Mesendoderm (in vitro differentiated cells): ENCODE results near the gene PCNA.

Source experiments
- DNase-seq: peaks from one replicate; pipeline ENCODE4 v3.0.0; 2013
- H2AK5ac ChIP-seq: 2 replicates; pipeline ENCODE4 v1.6.1; 2013; ENCODE audit warnings: low read length, inconsistent platforms
- H2BK120ac ChIP-seq: 2 replicates; pipeline ENCODE4 v1.6.1; 2013; ENCODE audit warnings: low read depth, mild to moderate bottlenecking, low read length, moderate library complexity, mixed read lengths
- H2BK15ac ChIP-seq: replicated peaks from 2 replicates; pipeline ENCODE4 v1.6.1; 2013; ENCODE audit warnings: low read depth, mild to moderate bottlenecking, moderate library complexity
- H2BK5ac ChIP-seq: 2 replicates; pipeline ENCODE4 v1.6.1; 2013; ENCODE audit warnings: low read length, inconsistent platforms
- H3K18ac ChIP-seq: 2 replicates; pipeline ENCODE4 v1.6.1; 2013; ENCODE audit warnings: mild to moderate bottlenecking, low read length, mixed read lengths
- H3K23ac ChIP-seq: one replicate; pipeline ENCODE4 v1.6.1; 2013; ENCODE audit warnings: low read length
- H3K27ac ChIP-seq: 2 replicates; pipeline ENCODE4 v1.5.1; 2013; ENCODE audit warnings: low read depth, mild to moderate bottlenecking, inconsistent platforms, low read length, moderate library complexity
- H3K27me3 ChIP-seq: 2 replicates; pipeline ENCODE4 v1.6.1; 2013; ENCODE audit warnings: low read length, control low read depth, mild to moderate bottlenecking, inconsistent platforms; ENCODE audit not compliant: insufficient read depth, poor library complexity
- H3K36me3 ChIP-seq: 2 replicates; pipeline ENCODE4 v1.6.1; 2013; ENCODE audit warnings: low read length, inconsistent platforms; ENCODE audit not compliant: control insufficient read depth, insufficient read depth
- H3K4ac ChIP-seq: one replicate; pipeline ENCODE4 v1.6.1; 2013; ENCODE audit warnings: low read depth, mild to moderate bottlenecking, low read length, moderate library complexity
- H3K4me1 ChIP-seq: 2 replicates; pipeline ENCODE4 v1.6.1; 2013; ENCODE audit warnings: low read depth, low read length, inconsistent platforms; ENCODE audit not compliant: control insufficient read depth
- H3K4me2 ChIP-seq: 2 replicates; pipeline ENCODE4 v1.6.1; 2013; ENCODE audit warnings: low read length
- H3K4me3 ChIP-seq: 2 replicates; pipeline ENCODE4 v1.5.1; 2013; ENCODE audit warnings: mild to moderate bottlenecking, low read length
- H3K56ac ChIP-seq: one replicate; pipeline ENCODE4 v1.6.1; 2013; ENCODE audit warnings: low read length
- H3K79me1 ChIP-seq: 2 replicates; pipeline ENCODE4 v1.6.1; 2013; ENCODE audit warnings: low read length, inconsistent platforms
- H3K79me2 ChIP-seq: 2 replicates; pipeline ENCODE4 v1.6.1; 2013; ENCODE audit warnings: mild to moderate bottlenecking, low read length; ENCODE audit not compliant: control insufficient read depth, insufficient read depth
- H3K9ac ChIP-seq: 2 replicates; pipeline ENCODE4 v1.6.1; 2013; ENCODE audit warnings: low read length, inconsistent platforms
- H4K5ac ChIP-seq: one replicate; pipeline ENCODE4 v1.6.1; 2013; ENCODE audit warnings: low read length
- H4K8ac ChIP-seq: one replicate; pipeline ENCODE4 v1.6.1; 2013; ENCODE audit warnings: low read depth, mild to moderate bottlenecking, control low read depth, low read length, moderate library complexity
- whole genome bisulfite sequencing: extraction: QIAGEN DNeasy Blood & Tissue Kit; methylation state at CpG from one replicate; pipeline ENCODE4 v1.1.7; 2013; ENCODE audit warnings: low lambda C conversion rate, missing lambda C conversion rate; ENCODE audit not compliant: insufficient coverage; ENCODE audit errors: extremely low coverage; 5-methylcytosine and 5-hydroxymethylcytosine counted together

Gene PCNA

GRCh38 chr20:5095454-5095853, 24.3 kb downstream of the PCNA start:
- H4K8ac ChIP-seq, result no peak overlapping the region
- no peak overlapping the region for H2BK15ac ChIP-seq
- no peak overlapping the region for H2BK5ac ChIP-seq
- H3K56ac ChIP-seq, result no peak overlapping the region
- no peaks in the 10 kb centered on the region for H3K27me3 ChIP-seq
- no peak overlapping the region for H2BK120ac ChIP-seq
- H2AK5ac ChIP-seq, result no peak overlapping the region
- H3K79me1 ChIP-seq, result no peaks in the 10 kb centered on the region
- H3K4me2 ChIP-seq, result no peak overlapping the region
- H3K27ac ChIP-seq, result no peak overlapping the region
- no peak overlapping the region for H3K4ac ChIP-seq
- no peaks in the 10 kb centered on the region for H3K79me2 ChIP-seq
- no peak overlapping the region for H3K23ac ChIP-seq
- no peaks in the 10 kb centered on the region for H3K4me1 ChIP-seq
- no peak overlapping the region for H4K5ac ChIP-seq
- H3K18ac ChIP-seq, result no peak overlapping the region
- peaks cover 2% of the 10 kb centered on the region for H3K36me3 ChIP-seq
- no peak overlapping the region for H3K4me3 ChIP-seq
- DNase-seq, result no peak
- WGBS, result no CpG with 5 or more reads among the region's 3 CpGs
- no peak overlapping the region for H3K9ac ChIP-seq

GRCh38 chr20:5092765-5093339, 26.9 kb downstream of the PCNA start:
- Histone ChIP-seq H3K4ac (no peak overlapping the region), H2BK5ac (no peak overlapping the region), H3K36me3 (no peaks in the 10 kb centered on the region), H3K27ac (no peak overlapping the region), H4K8ac (no peak overlapping the region), H3K9ac (no peak overlapping the region), H3K18ac (no peak overlapping the region), H3K23ac (no peak overlapping the region), H3K4me2 (no peak overlapping the region), H3K79me2 (no peaks in the 10 kb centered on the region), H3K56ac (no peak overlapping the region), H3K79me1 (no peaks in the 10 kb centered on the region), H3K4me3 (no peak overlapping the region), H3K27me3 (no peaks in the 10 kb centered on the region), H2BK15ac (no peak overlapping the region), H2BK120ac (no peak overlapping the region), H3K4me1 (no peaks in the 10 kb centered on the region), H4K5ac (no peak overlapping the region), H2AK5ac (no peak overlapping the region)
- DNase-seq, result no peak
- no CpG with 5 or more reads among the region's 4 CpGs for WGBS

GRCh38 chr20:5091902-5092301, 27.9 kb downstream of the PCNA start:
- H4K8ac ChIP-seq, result no peak overlapping the region
- H3K27me3 ChIP-seq, result no peaks in the 10 kb centered on the region
- H2BK15ac ChIP-seq, result no peak overlapping the region
- no peak overlapping the region for H3K4me2 ChIP-seq
- no CpG with 5 or more reads among the region's 6 CpGs for WGBS
- H4K5ac ChIP-seq, result no peak overlapping the region
- H3K18ac ChIP-seq, result no peak overlapping the region
- H2BK5ac ChIP-seq, result no peak overlapping the region
- no peak overlapping the region for H3K4ac ChIP-seq
- no peaks in the 10 kb centered on the region for H3K79me2 ChIP-seq
- H3K23ac ChIP-seq, result no peak overlapping the region
- no peak overlapping the region for H2AK5ac ChIP-seq
- no peak overlapping the region for H3K4me3 ChIP-seq
- no peak overlapping the region for H3K27ac ChIP-seq
- no peak overlapping the region for H3K56ac ChIP-seq
- no peaks in the 10 kb centered on the region for H3K79me1 ChIP-seq
- H3K36me3 ChIP-seq, result no peaks in the 10 kb centered on the region
- H3K9ac ChIP-seq, result no peak overlapping the region
- no peak for DNase-seq
- H3K4me1 ChIP-seq, result no peaks in the 10 kb centered on the region
- no peak overlapping the region for H2BK120ac ChIP-seq

DNA sequence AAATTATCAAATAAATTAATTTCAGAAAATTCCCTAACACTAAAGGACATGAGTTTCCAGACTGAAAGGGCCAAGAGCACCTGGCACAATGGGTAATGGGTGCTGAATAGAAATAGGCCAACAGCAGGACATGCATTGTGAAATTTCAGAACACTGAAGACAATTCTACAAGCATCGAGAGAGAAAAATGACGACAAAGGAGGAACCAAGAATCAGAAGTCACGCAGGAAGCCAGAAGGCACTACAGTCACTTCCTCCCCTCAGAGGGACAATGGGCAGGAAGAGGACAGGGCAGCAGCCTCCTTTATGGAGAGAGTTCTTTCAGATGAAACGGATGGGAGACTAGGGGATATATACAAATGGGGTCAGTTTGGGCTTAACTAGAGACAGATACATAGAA, 29.6 kb downstream of the PCNA start:
- H2BK120ac ChIP-seq, result no peak overlapping the region
- no peak overlapping the region for H3K9ac ChIP-seq
- H3K27ac ChIP-seq, result no peak overlapping the region
- H3K4me2 ChIP-seq, result no peak overlapping the region
- H2BK5ac ChIP-seq, result no peak overlapping the region
- no peak for DNase-seq
- no peak overlapping the region for H3K23ac ChIP-seq
- H3K56ac ChIP-seq, result no peak overlapping the region
- no peaks in the 10 kb centered on the region for H3K4me1 ChIP-seq
- no peak overlapping the region for H2AK5ac ChIP-seq
- no peak overlapping the region for H3K4me3 ChIP-seq
- no peaks in the 10 kb centered on the region for H3K27me3 ChIP-seq
- no peaks in the 10 kb centered on the region for H3K36me3 ChIP-seq
- no peaks in the 10 kb centered on the region for H3K79me1 ChIP-seq
- no peaks in the 10 kb centered on the region for H3K79me2 ChIP-seq
- H4K5ac ChIP-seq, result no peak overlapping the region
- H4K8ac ChIP-seq, result no peak overlapping the region
- no peak overlapping the region for H2BK15ac ChIP-seq
- no CpG with 5 or more reads among the region's 4 CpGs for WGBS
- no peak overlapping the region for H3K18ac ChIP-seq
- H3K4ac ChIP-seq, result no peak overlapping the region

DNA sequence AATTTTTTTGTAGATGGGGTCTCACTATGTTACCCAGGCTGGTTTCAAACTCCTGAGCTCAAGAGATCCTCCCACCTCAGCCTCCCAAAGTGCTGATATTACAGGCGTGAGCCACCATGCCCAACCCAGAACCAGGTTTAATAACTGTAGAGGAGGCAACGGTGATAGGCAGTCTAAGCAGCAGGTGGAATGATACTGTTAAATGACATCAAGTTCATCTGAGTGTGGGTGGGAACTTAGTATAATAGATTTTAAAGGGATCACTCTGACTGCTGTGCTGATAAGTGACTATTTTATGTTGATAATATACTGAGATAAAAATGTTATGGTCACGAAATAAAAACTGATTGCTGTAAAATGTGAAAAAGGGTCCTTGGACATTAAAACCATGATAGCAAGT, 31.1 kb downstream of the PCNA start:
- Histone ChIP-seq H2BK120ac (no peak overlapping the region), H3K79me1 (no peaks in the 10 kb centered on the region), H3K56ac (no peak overlapping the region), H3K4ac (no peak overlapping the region), H2AK5ac (no peak overlapping the region), H2BK5ac (no peak overlapping the region), H3K27me3 (no peaks in the 10 kb centered on the region), H4K8ac (no peak overlapping the region), H3K4me3 (no peak overlapping the region), H3K4me2 (no peak overlapping the region), H3K23ac (no peak overlapping the region), H3K79me2 (no peaks in the 10 kb centered on the region), H2BK15ac (no peak overlapping the region), H3K9ac (no peak overlapping the region), H3K27ac (no peak overlapping the region), H3K18ac (no peak overlapping the region), H4K5ac (no peak overlapping the region), H3K36me3 (no peaks in the 10 kb centered on the region), H3K4me1 (no peaks in the 10 kb centered on the region)
- no CpG with 5 or more reads among the region's 3 CpGs for WGBS
- no peak for DNase-seq

DNA sequence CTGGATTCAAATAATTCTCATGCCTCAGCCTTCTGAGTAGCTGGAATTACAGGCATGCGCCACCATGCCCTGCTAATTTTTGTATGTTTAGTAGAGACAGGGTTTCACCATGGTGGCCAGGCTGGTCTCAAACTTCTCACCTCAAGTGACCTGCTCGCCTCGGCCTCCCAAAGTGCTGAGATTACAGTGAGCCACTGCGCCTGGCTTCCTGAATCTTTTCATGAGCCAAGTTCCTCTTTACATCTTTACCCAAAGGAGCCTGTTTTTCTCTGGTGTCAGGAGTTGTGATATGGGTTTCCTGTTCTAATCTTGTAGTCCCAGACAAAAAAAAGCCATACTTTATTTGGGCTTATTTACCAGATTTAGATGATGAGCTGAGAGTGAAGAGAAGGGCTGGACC, 34.4 kb downstream of the PCNA start:
- no peak overlapping the region for H2AK5ac ChIP-seq
- H4K8ac ChIP-seq, result no peak overlapping the region
- H2BK5ac ChIP-seq, result no peak overlapping the region
- no peak overlapping the region for H3K4me3 ChIP-seq
- no peak overlapping the region for H2BK15ac ChIP-seq
- no peak overlapping the region for H3K4ac ChIP-seq
- no peak overlapping the region for H3K9ac ChIP-seq
- H3K4me2 ChIP-seq, result no peak overlapping the region
- H3K27ac ChIP-seq, result no peak overlapping the region
- no peaks in the 10 kb centered on the region for H3K27me3 ChIP-seq
- no peak for DNase-seq
- H3K36me3 ChIP-seq, result no peaks in the 10 kb centered on the region
- no peaks in the 10 kb centered on the region for H3K79me1 ChIP-seq
- no peak overlapping the region for H3K56ac ChIP-seq
- no peak overlapping the region for H3K23ac ChIP-seq
- H3K18ac ChIP-seq, result no peak overlapping the region
- H3K4me1 ChIP-seq, result no peaks in the 10 kb centered on the region
- H4K5ac ChIP-seq, result no peak overlapping the region
- H3K79me2 ChIP-seq, result no peaks in the 10 kb centered on the region
- no peak overlapping the region for H2BK120ac ChIP-seq
- WGBS, result no CpG with 5 or more reads among the region's 4 CpGs
